ENCODE data around the gene CALR.
"Not testable (repeated sequence)": the region's sequence is repeated elsewhere in the genome, so short reads cannot be mapped to it uniquely, and the experiment has no call there.

The CALR gene

DNA sequence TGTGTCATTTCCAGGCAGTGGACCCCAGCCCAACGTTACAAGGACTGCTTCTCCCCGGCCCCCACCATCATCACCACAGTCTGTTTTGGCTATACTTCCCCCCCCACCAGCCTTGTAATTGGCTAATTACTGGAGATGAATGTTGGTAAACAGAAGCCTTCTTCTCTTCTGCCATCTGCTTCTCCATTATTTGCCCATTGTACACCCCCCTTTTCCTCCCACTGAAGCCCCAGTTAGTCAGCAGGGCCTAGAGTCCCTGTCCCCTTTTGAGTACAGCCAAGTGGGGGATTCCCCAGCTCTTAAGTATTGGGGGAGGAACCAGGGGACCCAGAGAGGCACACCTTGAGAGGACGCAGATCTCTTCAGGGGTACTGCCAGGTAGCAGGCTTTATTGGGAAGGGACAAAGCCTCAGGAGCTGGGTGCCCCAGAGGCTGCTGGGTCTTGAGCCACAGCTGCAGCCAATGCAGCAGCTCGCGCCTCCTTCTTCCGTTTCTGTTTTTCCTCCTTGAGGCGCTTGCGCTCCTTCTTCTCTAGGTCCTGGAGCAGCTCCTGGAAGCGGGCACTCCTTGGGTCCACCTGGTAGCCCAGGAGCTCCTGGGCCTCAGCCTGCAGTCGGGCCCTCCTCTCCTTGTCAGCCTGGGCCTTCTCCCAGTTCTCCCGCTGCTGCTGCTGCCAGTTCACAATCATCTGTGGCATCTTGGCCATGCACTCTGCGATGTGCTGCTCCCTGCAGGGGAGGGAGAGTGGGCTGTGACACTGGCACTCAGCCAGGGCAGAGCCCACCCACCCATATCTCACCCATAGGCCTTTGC lies 15.6 kb downstream of the CALR start:
- no peak for DNase-seq

GRCh38 chr19:12954612-12954962 lies 16.2 kb downstream of the CALR start:
- no peak for DNase-seq

- not testable (repeated sequence) for DNase-seq
These were observed 17.2 kb downstream of the CALR start for GRCh38 chr19:12955575-12955974.

DNA sequence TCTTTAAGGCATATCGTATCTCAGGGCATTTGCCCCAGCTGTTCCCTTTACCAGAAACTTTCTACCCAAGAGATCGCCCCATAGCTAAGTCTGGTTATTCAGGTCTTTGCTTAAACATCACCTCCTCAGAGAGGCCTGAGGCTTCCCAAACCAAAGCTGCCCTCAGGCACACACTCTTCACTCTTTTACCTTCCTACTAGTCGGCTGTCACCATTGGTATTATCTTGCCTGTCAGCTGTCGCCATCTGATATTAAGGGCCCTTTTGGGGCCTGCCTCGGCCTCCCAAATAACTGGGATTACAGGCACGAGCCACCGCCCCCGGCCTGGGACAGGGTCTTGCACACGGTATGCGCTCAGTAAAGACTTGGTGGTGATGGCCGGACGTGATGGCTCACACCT lies 17.6 kb downstream of the CALR start:
- no peak for DNase-seq

DNA sequence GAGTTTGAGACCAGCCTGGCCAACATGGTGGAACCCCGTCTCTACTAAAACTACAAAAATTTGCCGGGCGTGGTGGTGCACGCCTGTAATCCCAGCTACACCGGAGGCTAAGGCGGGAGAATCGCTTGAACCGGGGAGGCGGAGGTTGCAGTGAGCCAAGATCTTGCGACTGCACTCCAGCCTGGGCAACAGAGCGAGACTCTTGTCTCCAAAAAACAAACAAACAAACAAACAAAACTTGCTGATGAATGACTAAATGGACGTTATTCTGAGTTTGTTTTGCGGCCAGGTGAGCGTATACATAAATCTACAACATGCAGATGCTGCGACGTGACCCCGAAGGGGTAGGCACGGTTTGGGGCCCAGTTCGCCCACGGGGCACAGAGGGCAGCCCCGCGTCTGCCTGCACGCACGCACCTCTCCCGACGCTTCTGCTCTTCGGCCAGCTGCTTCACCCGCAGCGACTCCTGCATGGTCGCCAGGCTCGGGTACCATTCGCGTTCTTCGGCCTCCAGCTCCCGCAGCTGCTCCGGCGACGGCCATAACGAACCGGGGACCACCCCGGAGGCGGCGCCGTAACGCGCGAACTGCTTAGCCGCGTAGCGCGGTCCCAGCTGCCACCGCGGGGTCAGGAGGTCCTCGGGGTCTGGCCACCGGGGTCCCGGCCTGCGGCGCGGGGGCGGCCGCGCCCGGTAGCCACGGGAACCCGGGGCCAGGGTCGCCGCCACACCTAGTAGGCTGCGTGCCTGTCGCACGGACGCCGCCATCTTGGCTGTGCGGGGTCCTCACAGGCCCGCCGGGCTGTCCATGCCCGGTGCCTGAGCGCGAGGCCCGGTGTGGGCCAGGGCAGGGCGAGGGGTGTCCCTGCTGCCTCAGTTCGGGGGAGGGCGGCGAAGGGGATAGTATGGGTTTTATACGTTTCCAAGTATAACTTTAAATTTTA lies 18.3 kb downstream of the CALR start, which contains the start of gene GADD45GIP1:
Gene GADD45GIP1 (minus strand): TSS at position 778 of the 943 bp plus-strand sequence. CDS start 11 bp downstream, at position 767.
- peak; percentile 86 for DNase-seq

GRCh38 chr19:12957389-12957952 lies 19.1 kb downstream of the CALR start:
- not testable (repeated sequence) for DNase-seq

GRCh38 chr19:12959481-12959880 lies 21.1 kb downstream of the CALR start:
- no peak for DNase-seq

DNA sequence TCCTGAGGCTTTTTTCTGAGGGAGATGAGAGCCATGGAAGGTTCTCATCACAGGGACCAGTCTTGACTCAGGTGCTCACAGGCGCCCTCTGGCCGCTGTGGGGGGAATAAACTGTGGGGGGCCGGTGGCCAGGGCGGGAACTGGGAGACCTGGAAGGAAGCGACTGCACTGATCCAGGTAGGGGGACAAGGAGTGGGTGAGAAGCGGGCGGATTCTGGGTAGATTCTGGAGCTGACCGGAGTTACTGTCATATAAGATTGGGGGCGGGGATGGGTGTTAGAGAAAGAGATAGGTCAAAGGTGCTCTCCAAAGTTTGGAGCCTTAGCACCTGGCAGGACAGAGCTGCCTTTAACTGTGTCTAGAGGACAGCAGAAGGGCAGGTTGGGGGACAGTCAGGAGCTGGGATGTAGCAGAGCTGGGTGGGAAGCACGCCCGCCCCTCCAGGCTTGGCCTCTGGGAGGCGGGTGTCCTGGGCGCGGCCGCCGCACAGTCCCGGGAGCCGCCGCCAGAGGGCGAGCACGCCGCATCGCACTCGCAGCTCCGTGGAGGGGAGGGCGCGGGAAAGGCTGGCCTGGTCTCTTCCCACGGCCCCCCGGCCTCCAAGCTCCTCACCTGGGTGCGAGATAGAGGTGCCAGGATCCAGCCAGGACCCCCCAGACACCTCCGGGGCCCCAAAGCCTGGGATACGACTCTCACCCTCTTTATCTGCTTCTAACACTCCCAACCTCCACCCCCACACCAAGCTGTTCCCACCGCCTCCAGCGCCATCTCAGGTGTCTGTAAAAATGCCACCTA lies 26.8 kb downstream of the CALR start:
- DNase-seq: peak; percentile 87

DNA sequence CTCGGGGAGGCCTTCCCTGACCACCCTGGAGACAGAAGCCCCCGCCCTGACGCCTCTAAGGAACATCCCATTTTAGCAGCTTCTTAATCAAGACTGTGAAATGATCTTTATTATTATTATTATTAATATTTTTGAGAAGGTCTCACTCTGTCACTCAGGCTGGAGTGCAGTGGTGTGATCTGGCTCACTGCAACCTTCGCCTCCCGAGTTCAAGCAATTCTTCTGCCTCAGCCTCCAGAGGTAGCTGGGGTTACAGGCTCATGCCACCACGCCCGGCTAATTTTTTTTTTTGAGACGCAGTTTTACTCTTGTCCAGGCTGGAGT lies 27.4 kb downstream of the CALR start:
- no peak for DNase-seq

DNA sequence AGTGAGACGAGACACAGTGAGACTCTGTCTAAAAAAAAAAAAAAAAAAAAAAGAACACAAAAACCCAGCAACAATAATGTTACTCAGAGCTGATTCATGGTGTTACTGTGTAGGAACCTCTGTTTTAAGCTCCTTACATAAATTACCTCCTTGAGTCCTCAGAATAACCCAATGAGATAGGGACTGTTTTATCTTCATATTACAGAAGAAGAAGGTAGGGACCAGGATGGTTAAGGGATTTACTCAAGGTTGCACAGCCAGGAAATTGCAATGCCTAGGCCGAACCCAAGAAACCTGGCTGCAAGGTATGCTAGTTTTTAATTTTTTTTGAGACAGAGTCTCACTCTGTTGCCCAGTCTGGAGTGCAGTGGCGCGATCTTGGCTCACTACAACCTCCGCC lies 29.5 kb downstream of the CALR start:
- DNase-seq: no peak

DNA sequence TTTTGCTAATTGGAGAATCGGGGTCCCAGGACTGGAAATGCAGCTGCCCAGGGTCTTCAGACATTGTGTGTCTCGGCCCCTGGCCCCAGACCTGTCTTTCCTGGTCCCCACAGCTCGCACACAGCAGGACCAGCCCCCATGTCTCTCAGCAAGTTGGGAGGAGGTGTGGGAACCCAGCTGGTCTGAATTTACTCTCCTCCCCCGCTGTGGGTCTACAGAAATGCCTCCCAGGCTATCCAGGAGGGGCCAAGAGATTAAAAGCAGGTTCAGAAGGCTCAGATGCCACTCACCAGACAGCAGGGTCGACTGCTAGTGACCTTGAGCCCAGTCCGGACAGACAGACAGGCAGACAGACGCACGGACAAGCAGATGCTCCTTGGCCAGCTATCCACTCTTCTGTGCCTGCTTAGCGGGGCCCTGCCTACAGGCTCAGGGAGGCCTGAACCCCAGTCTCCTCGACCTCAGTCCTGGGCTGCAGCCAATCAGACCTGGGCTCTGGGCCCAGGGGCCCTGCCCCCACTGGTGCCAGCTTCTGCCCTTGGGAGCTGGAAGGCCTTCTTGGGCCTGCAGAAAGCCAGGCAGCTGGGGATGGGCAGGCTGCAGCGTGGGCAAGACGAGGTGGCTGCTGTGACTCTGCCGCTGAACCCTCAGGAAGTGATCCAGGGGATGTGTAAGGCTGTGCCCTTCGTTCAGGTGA lies 31.0 kb downstream of the CALR start, which contains the start of gene DAND5:
Gene DAND5 (plus strand): TSS at position 285 of the 697 bp plus-strand sequence. CDS start 85 bp downstream, at position 370.
- DNase-seq: no peak

- no peak for DNase-seq
These were observed 31.8 kb downstream of the CALR start for GRCh38 chr19:12970070-12970820.

- no peak for DNase-seq
These were observed 34.8 kb downstream of the CALR start for GRCh38 chr19:12973236-12973635.

DNA sequence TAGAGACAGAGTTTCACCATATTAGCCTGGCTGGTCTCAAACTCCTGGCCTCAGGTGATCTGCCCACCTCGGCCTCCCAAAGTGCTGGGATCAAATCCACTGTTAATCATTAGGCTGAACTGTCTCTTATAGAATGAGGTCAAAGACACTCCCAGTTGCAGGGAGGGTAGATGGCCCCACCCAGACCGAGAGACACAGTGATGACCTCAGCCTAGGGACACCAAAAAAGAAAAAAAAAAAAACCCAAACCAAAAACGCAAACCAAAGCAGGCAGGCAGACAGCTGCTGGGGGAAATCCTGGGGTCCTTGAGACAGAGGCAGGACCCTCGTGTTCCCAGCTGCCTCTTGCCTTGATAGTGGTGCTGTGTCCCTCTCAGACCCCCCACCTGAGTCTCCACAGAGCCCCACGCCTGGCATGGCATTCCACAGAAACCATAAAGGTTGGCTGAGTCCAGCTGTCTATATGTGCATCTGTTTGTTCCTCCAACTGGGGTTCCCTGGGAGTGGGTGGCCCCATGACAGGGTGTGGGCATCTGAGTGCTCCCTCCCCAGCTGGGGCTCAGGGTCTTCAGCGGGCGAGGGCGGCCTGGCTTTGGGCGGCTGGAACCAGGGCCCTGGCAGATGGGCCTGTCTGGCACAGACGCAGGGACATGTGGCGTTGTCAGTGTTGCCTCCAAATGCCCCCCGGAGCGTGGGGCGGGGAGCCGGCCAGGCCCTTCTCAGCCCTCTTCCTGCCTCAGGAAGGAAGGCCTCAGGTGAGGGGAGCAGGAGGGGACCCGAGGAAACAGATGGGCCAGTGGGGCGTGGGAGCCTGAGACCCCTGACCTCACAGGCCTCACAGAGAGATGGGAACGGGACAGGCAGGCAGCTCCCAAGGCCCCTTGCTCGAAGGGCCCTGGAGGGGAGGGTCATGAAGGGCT lies 36.2 kb downstream of the CALR start:
- DNase-seq: no peak

DNA sequence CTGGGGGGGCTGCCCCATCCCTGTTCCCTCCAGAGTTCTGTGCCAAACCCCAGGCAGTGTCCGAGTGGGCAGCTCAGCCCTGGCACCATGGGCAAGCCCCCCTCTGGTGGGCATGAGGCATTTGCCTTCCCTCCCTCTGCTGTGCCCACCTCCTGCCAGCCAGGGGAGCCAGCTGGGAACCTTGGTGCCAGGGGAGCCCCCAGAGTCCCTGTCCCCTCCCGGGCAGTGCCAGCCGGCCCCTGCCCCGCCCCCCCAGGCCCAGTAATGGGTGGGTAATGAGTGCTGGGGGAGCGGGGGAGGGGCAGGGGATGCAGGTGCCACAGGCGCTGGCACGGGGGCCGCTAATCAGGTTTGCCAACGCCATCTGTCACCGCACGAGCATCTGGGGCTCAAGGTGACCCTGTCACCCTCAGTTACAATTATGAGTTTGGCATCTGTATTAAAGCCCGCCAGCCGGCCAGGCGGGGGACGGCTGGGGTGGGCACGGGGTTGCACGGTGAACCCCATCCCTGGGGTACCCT lies 36.9 kb downstream of the CALR start:
- DNase-seq: no peak

- DNase-seq: not testable (repeated sequence)
These were observed 37.7 kb downstream of the CALR start for GRCh38 chr19:12976109-12976508.

DNA sequence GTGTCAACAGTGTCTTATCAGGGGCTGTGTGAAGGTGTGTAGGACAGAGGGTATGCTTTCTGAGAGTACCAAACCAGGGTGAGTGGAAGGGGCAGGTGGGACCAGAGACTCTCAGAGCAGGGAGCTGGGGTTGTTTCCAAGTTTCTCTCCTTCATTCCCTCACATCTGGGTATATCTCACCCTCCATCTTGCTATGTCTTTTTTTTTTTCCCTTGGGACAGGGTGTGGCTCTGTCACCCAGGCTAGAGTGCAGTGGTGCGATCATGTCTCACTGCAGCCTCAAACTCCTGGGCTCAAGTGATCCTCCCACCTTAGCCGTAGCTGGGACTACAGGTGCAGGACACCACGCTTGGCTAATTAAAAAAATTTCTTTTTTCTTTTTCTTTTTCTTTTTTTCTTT lies 41.6 kb downstream of the CALR start:
- no peak for DNase-seq

- DNase-seq: no peak
These were observed 44.2 kb downstream of the CALR start for GRCh38 chr19:12982648-12983047.

GRCh38 chr19:12983091-12983490 lies 44.7 kb downstream of the CALR start:
- DNase-seq: no peak

All from stimulated activated CD4-positive, alpha-beta T cell treated with anti-CD3 and anti-CD28 coated beads, Interleukin-1b, Interleukin-23, amount 100 ng/mL, for 48 hours (primary cell).